AG09309 (cell line): ENCODE measurements around the gene ONECUT2.

Experiments used
- DNase-seq: peaks from one replicate; pipeline ENCODE4 v3.0.0-alpha.2; 2010; ENCODE audit warnings: low read depth
- H3K4me3 ChIP-seq: 2 replicates; pipeline ENCODE4 v1.5.1; 2011; ENCODE audit warnings: mild to moderate bottlenecking, low read depth, low read length, moderate library complexity; ENCODE audit not compliant: control insufficient read depth
- TF ChIP-seq, protein P1 (sequence below): IDR thresholded peaks from 2 replicates; pipeline ENCODE4 v1.5.1; 2011; ENCODE audit warnings: mild to moderate bottlenecking, low read depth, low read length, inconsistent platforms; ENCODE audit not compliant: insufficient read depth, control insufficient read depth; ENCODE audit errors: missing control alignments

ONECUT2 gene

DNA sequence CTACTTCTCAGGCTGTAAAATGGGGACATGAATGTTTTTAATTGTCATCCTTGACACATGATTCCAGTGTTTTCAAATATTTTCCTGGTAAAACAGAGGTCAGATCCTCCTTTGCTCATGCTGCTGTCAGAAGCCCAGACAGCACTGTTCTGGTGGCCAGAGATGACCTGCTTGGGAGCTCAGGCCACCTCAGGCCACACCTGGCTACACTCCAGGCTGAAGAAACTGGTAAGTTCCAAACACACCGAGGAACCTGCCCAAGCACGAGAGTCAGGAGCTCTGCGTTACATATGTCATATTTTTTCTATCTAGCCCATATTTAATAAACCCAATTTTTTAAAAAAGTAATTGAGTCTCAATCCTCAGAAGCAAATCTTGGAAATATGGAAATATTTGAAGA is 103.4 kb downstream of the ONECUT2 start:
- no peak overlapping the region for H3K4me3 ChIP-seq
- DNase-seq, result no peak
- TF ChIP-seq, protein P1, sequence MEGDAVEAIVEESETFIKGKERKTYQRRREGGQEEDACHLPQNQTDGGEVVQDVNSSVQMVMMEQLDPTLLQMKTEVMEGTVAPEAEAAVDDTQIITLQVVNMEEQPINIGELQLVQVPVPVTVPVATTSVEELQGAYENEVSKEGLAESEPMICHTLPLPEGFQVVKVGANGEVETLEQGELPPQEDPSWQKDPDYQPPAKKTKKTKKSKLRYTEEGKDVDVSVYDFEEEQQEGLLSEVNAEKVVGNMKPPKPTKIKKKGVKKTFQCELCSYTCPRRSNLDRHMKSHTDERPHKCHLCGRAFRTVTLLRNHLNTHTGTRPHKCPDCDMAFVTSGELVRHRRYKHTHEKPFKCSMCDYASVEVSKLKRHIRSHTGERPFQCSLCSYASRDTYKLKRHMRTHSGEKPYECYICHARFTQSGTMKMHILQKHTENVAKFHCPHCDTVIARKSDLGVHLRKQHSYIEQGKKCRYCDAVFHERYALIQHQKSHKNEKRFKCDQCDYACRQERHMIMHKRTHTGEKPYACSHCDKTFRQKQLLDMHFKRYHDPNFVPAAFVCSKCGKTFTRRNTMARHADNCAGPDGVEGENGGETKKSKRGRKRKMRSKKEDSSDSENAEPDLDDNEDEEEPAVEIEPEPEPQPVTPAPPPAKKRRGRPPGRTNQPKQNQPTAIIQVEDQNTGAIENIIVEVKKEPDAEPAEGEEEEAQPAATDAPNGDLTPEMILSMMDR, result no peak

DNA sequence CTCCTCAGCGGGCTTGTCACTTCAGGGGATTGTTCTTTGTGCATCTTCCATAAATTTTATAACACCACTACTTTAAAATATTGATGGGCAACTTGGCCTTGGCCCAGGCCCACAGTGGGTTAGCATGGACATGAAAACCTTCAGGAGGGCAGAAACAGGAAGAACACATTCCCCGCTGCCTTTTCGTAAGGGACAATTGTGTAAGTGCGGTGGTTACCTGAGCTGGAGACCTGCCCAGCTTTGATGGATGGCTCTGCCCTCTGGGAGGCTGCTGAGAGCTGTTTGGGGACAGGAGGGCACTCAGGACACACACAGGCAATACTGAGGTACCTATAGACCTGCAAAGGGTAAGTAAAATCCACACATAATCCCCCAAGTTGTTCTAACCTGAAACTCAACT is 104.5 kb downstream of the ONECUT2 start:
- DNase-seq, result no peak
- TF ChIP-seq, protein P1, result no peak
- H3K4me3 ChIP-seq, result no peak overlapping the region
